Measurements from ENCODE around the gene SGTB.
"Not testable (repeated sequence)": the region's sequence is repeated elsewhere in the genome, so short reads cannot be mapped to it uniquely, and the experiment has no call there.

Gene SGTB

GRCh38 chr5:65668696-65669095 is 53.2 kb downstream of the SGTB start:
- DNase-seq (ENCODE audit: low read depth): no peak

GRCh38 chr5:65663804-65664521 is 57.9 kb downstream of the SGTB start:
- DNase-seq (ENCODE audit: low read depth): no peak

GRCh38 chr5:65654713-65655112 is 67.2 kb downstream of the SGTB start:
- DNase-seq (ENCODE audit: low read depth): no peak

GRCh38 chr5:65651144-65651543 is 70.8 kb downstream of the SGTB start:
- no peak for DNase-seq (ENCODE audit: low read depth)

- DNase-seq (ENCODE audit: low read depth): no peak
Observed at GRCh38 chr5:65647941-65648340, 74.0 kb downstream of the SGTB start.

- no peak for DNase-seq (ENCODE audit: low read depth)
Observed at GRCh38 chr5:65646938-65647337, 75.0 kb downstream of the SGTB start.

GRCh38 chr5:65640240-65640639 is 81.7 kb downstream of the SGTB start:
- DNase-seq (ENCODE audit: low read depth): no peak

- DNase-seq (ENCODE audit: low read depth): no peak
Observed at GRCh38 chr5:65630981-65631380, 90.9 kb downstream of the SGTB start.

GRCh38 chr5:65625743-65626142 is 96.2 kb downstream of the SGTB start:
- no peak for DNase-seq (ENCODE audit: low read depth)

GRCh38 chr5:65624571-65625555 is 97.0 kb downstream of the SGTB start, which contains the start of the genes SHLD3 and TRAPPC13:
TSS of gene SHLD3 (plus strand) at chr5:65625027. CDS start at chr5:65629588, 4,561 bp downstream.
TSS of gene TRAPPC13 (plus strand) at chr5:65625027. CDS start at chr5:65625061, 34 bp downstream.
- peak; percentile 69 for DNase-seq (ENCODE audit: low read depth)

GRCh38 chr5:65624025-65624570 is 97.8 kb downstream of the SGTB start, which contains the start of gene TRIM23:
TSS of gene TRIM23 (minus strand) at chr5:65624333. CDS start at chr5:65624274, 59 bp downstream.
- DNase-seq (ENCODE audit: low read depth): peak; percentile 83

GRCh38 chr5:65623482-65623881 is 98.4 kb downstream of the SGTB start:
- no peak for DNase-seq (ENCODE audit: low read depth)

GRCh38 chr5:65621961-65622360 is 99.9 kb downstream of the SGTB start:
- not testable (repeated sequence) for DNase-seq (ENCODE audit: low read depth)

- no peak for DNase-seq (ENCODE audit: low read depth)
Observed at GRCh38 chr5:65620021-65620420, 101.9 kb downstream of the SGTB start.
